Measurements from ENCODE around the gene N4BP2L2.

- no peak for TF ChIP-seq CTCF (IDR thresholded peaks at IDR 0.05)
- no peak for TF ChIP-seq POLR2A (IDR thresholded peaks at IDR 0.05)
Measured at GRCh38 chr13:32542221-32542620, 3.6 kb upstream of the N4BP2L2 start.
